AG04450 (cell line): ENCODE results near the gene UBASH3A. TPM values are rescaled to one million over a fixed set of nuclear protein-coding genes. Genes with fewer than 3 reads are reported as not detected.

Source experiments
- CTCF ChIA-PET: fragments of 300-600, 350-600 bp; formaldehyde crosslinking; extraction: SDS; loops from one replicate; lab custom pipeline; 2022; ENCODE audit warnings: antibody characterized with exemption, inconsistent platforms; lab: Charles Lee
- POLR2A ChIA-PET: fragments of 350-600 bp; formaldehyde crosslinking; extraction: SDS; loops from one replicate; lab custom pipeline; 2021; ENCODE audit warnings: antibody characterized with exemption, inconsistent platforms; lab: Yijun Ruan, JAX
- DNase-seq: peaks from one replicate; pipeline ENCODE4 v3.0.0-alpha.2; 2011; ENCODE audit warnings: low read depth, low spot score
- H3K27ac ChIP-seq: one replicate; pipeline ENCODE4 v1.5.1; 2012; ENCODE audit warnings: low read depth, low read length, control low read depth
- H3K27me3 ChIP-seq: one replicate; pipeline ENCODE4 v1.6.0; 2012; ENCODE audit warnings: low read length; ENCODE audit not compliant: control insufficient read depth, insufficient read depth
- H3K4me3 ChIP-seq: 2 replicates; pipeline ENCODE4 v1.5.1; 2011; ENCODE audit warnings: mild to moderate bottlenecking, low read depth, low read length, control low read depth
- H3K9me3 ChIP-seq: 2 replicates; pipeline ENCODE4 v1.5.1; 2012; ENCODE audit warnings: low read length; ENCODE audit not compliant: control insufficient read depth, insufficient read depth
- polyA plus RNA-seq: library from polyadenylated mRNA; depleted of rRNA; stranded (reverse); fragments of >200 nt; gene quantifications from 2 replicates; pipeline ENCODE4 v1.2.3, GENCODE V29; 2011
- TF ChIP-seq, protein P1 (sequence below): IDR thresholded peaks from 2 replicates; pipeline ENCODE4 v1.5.1; 2011; ENCODE audit warnings: low read depth, low read length, control low read depth, inconsistent platforms

UBASH3A gene
- polyA plus RNA-seq, 1 experiment: not detected

GRCh38 chr21:42439284-42440186, 35.8 kb downstream of the UBASH3A start:
- CTCF ChIA-PET: no interaction called here
- H3K27ac ChIP-seq: no peak overlapping the region
- TF ChIP-seq, protein P1, sequence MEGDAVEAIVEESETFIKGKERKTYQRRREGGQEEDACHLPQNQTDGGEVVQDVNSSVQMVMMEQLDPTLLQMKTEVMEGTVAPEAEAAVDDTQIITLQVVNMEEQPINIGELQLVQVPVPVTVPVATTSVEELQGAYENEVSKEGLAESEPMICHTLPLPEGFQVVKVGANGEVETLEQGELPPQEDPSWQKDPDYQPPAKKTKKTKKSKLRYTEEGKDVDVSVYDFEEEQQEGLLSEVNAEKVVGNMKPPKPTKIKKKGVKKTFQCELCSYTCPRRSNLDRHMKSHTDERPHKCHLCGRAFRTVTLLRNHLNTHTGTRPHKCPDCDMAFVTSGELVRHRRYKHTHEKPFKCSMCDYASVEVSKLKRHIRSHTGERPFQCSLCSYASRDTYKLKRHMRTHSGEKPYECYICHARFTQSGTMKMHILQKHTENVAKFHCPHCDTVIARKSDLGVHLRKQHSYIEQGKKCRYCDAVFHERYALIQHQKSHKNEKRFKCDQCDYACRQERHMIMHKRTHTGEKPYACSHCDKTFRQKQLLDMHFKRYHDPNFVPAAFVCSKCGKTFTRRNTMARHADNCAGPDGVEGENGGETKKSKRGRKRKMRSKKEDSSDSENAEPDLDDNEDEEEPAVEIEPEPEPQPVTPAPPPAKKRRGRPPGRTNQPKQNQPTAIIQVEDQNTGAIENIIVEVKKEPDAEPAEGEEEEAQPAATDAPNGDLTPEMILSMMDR: no peak
- no peaks in the 10 kb centered on the region for H3K27me3 ChIP-seq
- POLR2A ChIA-PET: no interaction called here
- peaks cover 37% of the 10 kb centered on the region for H3K9me3 ChIP-seq
- no peak for DNase-seq
- no peak overlapping the region for H3K4me3 ChIP-seq

DNA sequence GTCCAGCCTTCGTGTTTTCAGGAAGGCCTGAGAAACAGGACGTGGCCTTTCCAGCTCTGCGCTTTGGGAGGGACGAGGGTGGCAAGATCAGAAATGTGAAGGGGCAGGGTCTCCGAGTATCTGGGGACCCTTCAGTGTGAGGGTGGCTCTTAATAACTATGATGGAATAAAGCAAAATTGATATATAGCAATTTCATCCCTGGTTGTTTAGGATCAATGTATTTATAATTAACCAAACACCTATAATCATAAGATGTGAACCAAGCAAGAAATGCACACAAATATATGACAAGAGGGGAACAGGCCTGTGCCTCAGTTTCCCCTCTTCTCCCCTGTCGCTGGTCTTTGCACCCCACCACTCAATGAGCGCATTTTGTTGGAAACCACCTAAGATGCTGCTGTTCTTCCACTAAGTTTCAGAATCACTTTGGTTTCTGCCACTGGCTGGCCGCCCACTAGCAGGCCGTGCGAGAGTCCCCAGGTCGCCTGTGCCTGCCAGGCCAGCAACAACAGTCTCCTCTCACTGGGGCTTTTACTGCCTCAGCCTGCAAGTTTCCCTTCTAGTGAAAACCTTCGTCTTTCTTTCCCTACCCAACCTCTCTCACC, 36.6 kb downstream of the UBASH3A start:
- TF ChIP-seq, protein P1: no peak
- no peaks in the 10 kb centered on the region for H3K27me3 ChIP-seq
- peaks cover 37% of the 10 kb centered on the region for H3K9me3 ChIP-seq
- H3K27ac ChIP-seq: no peak overlapping the region
- POLR2A ChIA-PET: no interaction called here
- CTCF ChIA-PET: no interaction called here
- no peak overlapping the region for H3K4me3 ChIP-seq
- no peak for DNase-seq

DNA sequence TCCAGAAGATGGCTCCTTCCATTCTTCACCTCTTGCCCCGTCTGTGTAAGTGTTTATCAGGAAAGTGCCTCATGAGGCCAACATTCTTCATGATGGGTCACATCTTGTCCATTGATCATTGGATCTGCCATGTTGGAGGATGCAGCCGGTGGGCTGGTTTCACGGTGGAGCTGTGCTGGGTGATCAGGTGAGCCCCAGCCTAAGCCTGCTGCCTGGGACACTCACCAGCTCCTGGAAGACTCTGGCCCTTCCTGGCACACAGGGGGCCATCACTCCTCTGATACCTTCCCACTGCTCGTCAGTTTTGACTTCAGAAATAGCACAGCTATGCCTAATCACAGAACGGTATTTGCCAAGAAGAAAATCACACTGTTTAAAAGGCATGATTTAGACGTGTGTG, 38.3 kb downstream of the UBASH3A start:
- ChIA-PET POLR2A (no interaction called here), CTCF (no interaction called here)
- H3K4me3 ChIP-seq: no peak overlapping the region
- no peaks in the 10 kb centered on the region for H3K27me3 ChIP-seq
- H3K27ac ChIP-seq: no peak overlapping the region
- TF ChIP-seq, protein P1: no peak
- peaks cover 33% of the 10 kb centered on the region for H3K9me3 ChIP-seq
- no peak for DNase-seq

DNA sequence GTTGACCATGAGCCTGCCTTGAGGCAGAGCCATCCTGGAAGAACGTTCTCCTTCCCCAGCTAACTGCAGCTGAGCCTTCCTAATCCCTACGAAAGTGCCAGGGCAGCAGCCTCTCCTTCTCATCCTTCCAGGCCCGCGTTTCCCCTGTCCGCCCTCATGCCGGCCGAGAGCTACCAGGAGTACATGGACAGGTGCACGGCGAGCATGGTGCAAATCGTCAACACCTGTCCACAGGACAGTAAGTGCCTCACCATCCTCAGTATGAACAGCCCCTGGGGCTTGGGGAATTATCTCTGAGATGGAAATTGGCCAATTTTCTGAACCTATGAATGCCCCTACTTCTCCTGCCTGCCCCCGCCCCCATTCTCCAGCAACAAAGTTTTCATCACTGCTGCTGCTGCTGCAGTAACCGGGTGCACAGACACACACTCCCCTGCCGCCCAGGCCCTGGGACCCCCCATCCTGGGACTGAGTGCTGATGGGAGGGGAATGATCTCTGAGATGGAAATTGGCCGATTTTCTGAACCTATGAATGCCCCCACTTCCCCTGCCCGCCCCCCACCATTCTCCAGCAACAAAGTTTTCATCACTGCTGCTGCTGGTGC, 39.6 kb downstream of the UBASH3A start:
- TF ChIP-seq, protein P1: no peak
- Histone ChIP-seq H3K27me3 (no peaks in the 10 kb centered on the region), H3K27ac (no peak overlapping the region), H3K9me3 (peaks cover 25% of the 10 kb centered on the region), H3K4me3 (no peak overlapping the region)
- DNase-seq: no peak
- ChIA-PET POLR2A (no interaction called here), CTCF (no interaction called here)
